Measurements from ENCODE around the gene RCC1.

Gene RCC1

DNA sequence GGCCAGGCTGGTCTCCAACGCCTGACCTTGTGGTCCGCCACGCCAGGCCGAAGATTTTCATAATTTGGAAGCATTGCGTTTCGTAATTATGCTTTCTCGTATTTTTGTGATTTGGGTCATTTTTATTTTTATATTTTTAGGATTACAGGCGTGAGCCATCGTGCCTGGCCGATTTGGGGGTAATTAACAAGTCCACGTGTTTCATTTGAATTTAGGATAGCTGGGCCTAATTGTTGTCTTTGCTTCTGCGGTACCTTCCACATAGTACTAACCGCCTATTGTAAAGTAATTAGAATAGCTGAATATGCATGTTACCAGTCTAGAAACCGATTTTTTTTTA lies 1.0 kb downstream of the RCC1 start:
- no peak for DNase-seq (ENCODE audit: extremely low read depth, low read depth)
- TF ChIP-seq, protein P1, sequence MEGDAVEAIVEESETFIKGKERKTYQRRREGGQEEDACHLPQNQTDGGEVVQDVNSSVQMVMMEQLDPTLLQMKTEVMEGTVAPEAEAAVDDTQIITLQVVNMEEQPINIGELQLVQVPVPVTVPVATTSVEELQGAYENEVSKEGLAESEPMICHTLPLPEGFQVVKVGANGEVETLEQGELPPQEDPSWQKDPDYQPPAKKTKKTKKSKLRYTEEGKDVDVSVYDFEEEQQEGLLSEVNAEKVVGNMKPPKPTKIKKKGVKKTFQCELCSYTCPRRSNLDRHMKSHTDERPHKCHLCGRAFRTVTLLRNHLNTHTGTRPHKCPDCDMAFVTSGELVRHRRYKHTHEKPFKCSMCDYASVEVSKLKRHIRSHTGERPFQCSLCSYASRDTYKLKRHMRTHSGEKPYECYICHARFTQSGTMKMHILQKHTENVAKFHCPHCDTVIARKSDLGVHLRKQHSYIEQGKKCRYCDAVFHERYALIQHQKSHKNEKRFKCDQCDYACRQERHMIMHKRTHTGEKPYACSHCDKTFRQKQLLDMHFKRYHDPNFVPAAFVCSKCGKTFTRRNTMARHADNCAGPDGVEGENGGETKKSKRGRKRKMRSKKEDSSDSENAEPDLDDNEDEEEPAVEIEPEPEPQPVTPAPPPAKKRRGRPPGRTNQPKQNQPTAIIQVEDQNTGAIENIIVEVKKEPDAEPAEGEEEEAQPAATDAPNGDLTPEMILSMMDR (IDR thresholded peaks at IDR 0.05; ENCODE audit: low read depth, low read length) = no peak

DNA sequence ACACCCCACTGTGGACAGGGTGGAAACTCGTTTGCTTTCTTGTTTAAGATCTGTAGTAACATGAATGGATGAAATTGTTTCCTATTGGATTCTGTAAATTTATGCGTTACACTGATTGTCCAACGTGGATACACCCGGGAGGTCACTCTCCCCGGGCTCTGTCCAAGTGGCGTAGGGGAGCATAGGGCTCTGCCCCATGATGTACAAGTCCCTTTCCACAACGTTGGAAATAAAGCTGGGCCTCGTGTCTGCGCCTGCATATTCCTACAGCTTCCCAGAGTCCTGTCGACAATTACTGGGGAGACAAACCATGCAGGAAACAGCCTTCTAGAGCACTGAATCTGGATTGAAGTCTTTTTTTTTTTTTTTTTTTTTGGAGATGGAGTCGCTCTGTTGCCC lies 1.4 kb downstream of the RCC1 start:
- DNase-seq (ENCODE audit: extremely low read depth, low read depth) = no peak
- TF ChIP-seq, protein P1 (IDR thresholded peaks at IDR 0.05; ENCODE audit: low read depth, low read length) = no peak

DNA sequence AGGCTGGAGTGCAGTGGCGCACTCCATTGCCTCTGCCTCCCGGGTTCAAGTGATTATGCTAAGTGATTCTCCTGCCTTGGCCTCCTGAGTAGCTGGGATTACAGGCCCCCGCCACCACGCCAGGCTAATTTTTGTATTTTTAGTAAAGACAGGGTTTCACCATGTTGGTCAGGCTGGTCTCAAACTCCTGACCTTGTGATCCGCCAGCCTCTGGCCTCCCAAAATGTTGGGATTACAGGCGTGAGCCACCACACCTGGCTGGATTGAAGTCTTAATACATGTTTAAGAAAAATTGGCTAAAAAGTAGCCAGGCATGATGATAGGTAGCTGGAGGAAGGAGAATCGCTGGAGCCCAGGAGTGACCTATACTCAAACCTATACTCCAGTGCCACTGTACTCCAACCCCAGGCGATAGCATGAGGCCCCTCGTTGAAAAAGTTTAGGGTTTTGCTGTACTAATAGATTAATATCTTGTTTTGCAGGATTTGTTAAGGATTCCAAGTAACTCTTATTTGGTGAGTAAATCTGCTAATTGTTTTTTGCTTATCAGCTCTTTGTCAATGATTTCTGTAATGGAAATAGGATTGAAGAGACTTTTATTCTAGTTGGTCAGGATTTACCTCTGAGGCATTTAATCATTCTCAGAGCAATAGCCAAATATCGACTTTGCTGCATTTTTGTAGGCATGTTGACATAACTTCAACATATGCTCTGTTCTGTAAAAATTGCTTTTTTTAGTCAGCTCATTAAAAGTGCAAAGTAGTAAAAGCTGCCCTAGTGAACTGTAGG lies 2.0 kb downstream of the RCC1 start:
- no peak for DNase-seq (ENCODE audit: extremely low read depth, low read depth)

GRCh38 chr1:28508435-28508754 lies 2.6 kb downstream of the RCC1 start:
- TF ChIP-seq, protein P1 (IDR thresholded peaks at IDR 0.05; ENCODE audit: low read depth, low read length) = no peak
- DNase-seq (ENCODE audit: extremely low read depth, low read depth) = no peak

More for the DNA sequence above, 2.0 kb downstream of the RCC1 start:
- TF ChIP-seq, protein P1 (IDR thresholded peaks at IDR 0.05; ENCODE audit: low read depth, low read length) = no peak

DNA sequence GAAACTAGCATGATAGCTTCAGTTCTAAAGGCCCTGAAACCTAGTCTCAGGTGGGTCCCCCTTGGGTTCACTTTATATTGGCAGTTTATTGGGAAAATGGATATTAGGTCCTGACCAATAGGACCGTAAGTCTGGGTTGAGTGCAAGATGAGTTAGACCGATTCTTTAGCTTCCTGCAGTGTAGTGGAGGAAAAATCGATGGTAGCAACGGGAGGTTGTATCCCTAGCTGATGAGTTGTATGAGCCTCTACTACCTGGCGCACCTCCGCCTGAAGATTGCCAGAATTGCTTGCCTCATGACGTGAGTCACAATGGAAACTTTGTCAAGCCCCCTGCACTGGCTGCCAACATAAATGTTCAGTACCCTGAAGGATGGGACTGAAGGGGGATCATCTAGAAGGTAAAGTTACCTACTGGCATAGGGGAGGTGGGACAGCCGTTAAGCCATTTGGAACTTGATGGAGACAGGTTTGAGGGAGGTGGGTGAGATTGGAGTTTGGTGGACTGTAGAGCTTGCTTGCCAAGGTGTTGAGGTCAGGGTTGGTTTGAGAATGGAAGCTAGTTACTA lies 3.9 kb downstream of the RCC1 start:
- DNase-seq (ENCODE audit: extremely low read depth, low read depth) = no peak
- TF ChIP-seq, protein P1 (IDR thresholded peaks at IDR 0.05; ENCODE audit: low read depth, low read length) = no peak

DNA sequence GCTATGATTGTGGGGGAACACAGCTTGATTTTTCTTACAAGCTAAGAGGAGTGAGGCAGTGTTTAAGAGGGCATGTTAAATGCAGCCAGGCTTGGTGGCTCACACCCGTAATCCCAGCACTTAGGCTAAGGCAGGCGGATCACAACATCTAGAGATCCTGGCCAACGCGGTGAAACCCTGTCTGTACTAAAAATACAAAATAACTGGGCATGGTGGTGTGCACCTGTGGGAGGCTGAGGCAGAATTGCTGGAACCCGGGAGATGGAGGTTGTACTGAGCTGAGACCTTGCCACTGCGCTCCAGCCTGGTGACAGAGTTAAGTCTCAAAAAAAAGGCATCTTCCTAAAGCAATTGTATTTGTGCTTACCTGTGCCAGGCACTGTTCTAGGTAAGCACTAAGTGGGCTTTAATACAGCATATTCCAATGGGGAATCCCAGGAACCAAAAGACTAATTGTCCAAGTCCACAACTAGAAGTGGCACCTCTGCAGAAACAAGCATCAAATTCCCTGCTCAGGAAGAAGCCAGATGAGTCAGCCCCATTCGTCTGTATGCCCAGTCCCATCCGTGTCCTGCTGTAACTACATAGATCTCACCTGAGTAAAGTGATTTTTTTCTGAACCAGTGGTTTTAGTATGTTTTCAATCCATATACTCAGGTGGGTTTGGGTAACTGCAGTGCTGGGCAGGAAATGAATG lies 4.6 kb downstream of the RCC1 start:
- DNase-seq (ENCODE audit: extremely low read depth, low read depth) = no peak
- TF ChIP-seq, protein P1 (IDR thresholded peaks at IDR 0.05; ENCODE audit: low read depth, low read length) = no peak

GRCh38 chr1:28510970-28511440 lies 5.2 kb downstream of the RCC1 start:
- TF ChIP-seq, protein P1 (IDR thresholded peaks at IDR 0.05; ENCODE audit: low read depth, low read length) = no peak
- DNase-seq (ENCODE audit: extremely low read depth, low read depth) = no peak
